Smooth muscle cell (in vitro differentiated cells): ENCODE results near the gene BSG. TPM values are rescaled to one million over a fixed set of nuclear protein-coding genes. Genes with fewer than 3 reads are reported as not detected.

Source experiments
- DNase-seq: peaks from one replicate; lab custom pipeline; 2025; ENCODE audit not compliant: unreplicated experiment; lab: John Stamatoyannopoulos, UW
- H2AFZ ChIP-seq: fragments of 200-600 bp; sonication (generic); 2 replicates; pipeline ENCODE4 v1.6.0; 2016; ENCODE audit warnings: antibody characterized with exemption, low read depth, mild to moderate bottlenecking
- H3F3A ChIP-seq: fragments of 200-600 bp; sonication (generic); 2 replicates; pipeline ENCODE4 v1.6.0; 2017; ENCODE audit warnings: antibody characterized with exemption, low read depth
- H3K27ac ChIP-seq: fragments of 200-600 bp; sonication (generic); 2 replicates; pipeline ENCODE4 v1.5.1; 2016; ENCODE audit warnings: low read depth, mild to moderate bottlenecking
- H3K27me3 ChIP-seq: fragments of 200-600 bp; sonication (generic); 2 replicates; pipeline ENCODE4 v1.6.1; 2016; ENCODE audit warnings: low read depth, mild to moderate bottlenecking
- H3K36me3 ChIP-seq: fragments of 200-600 bp; sonication (generic); 2 replicates; pipeline ENCODE4 v1.5.1; 2016; ENCODE audit warnings: low read depth
- H3K4me1 ChIP-seq: fragments of 200-600 bp; sonication (generic); 2 replicates; pipeline ENCODE4 v1.5.1; 2016; ENCODE audit warnings: low read depth
- H3K4me2 ChIP-seq: fragments of 200-600 bp; sonication (generic); 2 replicates; pipeline ENCODE4 v1.6.0; 2016; ENCODE audit warnings: mild to moderate bottlenecking
- H3K4me3 ChIP-seq: fragments of 200-600 bp; sonication (generic); 2 replicates; pipeline ENCODE4 v1.5.1; 2016; ENCODE audit warnings: mild to moderate bottlenecking
- H3K79me2 ChIP-seq: fragments of 200-600 bp; sonication (generic); 2 replicates; pipeline ENCODE4 v1.6.0; 2016; ENCODE audit warnings: low read depth, mild to moderate bottlenecking
- H3K9ac ChIP-seq: fragments of 200-600 bp; sonication (generic); 2 replicates; pipeline ENCODE4 v1.6.0; 2016; ENCODE audit warnings: low read depth
- H3K9me3 ChIP-seq: fragments of 200-600 bp; sonication (generic); replicated peaks from 2 replicates; pipeline ENCODE4 v1.5.1; 2016; ENCODE audit warnings: low read depth
- H4K20me1 ChIP-seq: fragments of 200-600 bp; sonication (generic); 2 replicates; pipeline ENCODE4 v1.6.0; 2016; ENCODE audit warnings: low read depth
- WGBS: methylation state at CpG from one replicate; pipeline ENCODE4 v1.1.7; 2016; ENCODE audit warnings: low lambda C conversion rate; 5-methylcytosine and 5-hydroxymethylcytosine counted together
- polyA plus RNA-seq: library from polyadenylated mRNA; unstranded; fragments of >200 nt; fragmentation: Nextera tagmentation; extraction: Ambion mirVana; gene quantifications from 2 replicates; pipeline ENCODE4 v1.2.1, GENCODE V29; 2016
- total RNA-seq: library from RNA; depleted of rRNA; stranded (reverse); fragments of >200 nt; gene quantifications from 2 replicates; pipeline ENCODE4 v1.2.3, GENCODE V29; 2014
- TF ChIP-seq, protein P1 (sequence below): fragments of 200-600 bp; sonication (generic); IDR thresholded peaks from 2 replicates; pipeline ENCODE4 v1.5.1; 2017; ENCODE audit warnings: borderline replicate concordance, mild to moderate bottlenecking, antibody characterized with exemption; ENCODE audit not compliant: insufficient read depth, poor library complexity, severe bottlenecking

BSG gene
- total and polyA plus RNA-seq, 2 experiments from 2014 or later, result 431 to 1,057 TPM

DNA sequence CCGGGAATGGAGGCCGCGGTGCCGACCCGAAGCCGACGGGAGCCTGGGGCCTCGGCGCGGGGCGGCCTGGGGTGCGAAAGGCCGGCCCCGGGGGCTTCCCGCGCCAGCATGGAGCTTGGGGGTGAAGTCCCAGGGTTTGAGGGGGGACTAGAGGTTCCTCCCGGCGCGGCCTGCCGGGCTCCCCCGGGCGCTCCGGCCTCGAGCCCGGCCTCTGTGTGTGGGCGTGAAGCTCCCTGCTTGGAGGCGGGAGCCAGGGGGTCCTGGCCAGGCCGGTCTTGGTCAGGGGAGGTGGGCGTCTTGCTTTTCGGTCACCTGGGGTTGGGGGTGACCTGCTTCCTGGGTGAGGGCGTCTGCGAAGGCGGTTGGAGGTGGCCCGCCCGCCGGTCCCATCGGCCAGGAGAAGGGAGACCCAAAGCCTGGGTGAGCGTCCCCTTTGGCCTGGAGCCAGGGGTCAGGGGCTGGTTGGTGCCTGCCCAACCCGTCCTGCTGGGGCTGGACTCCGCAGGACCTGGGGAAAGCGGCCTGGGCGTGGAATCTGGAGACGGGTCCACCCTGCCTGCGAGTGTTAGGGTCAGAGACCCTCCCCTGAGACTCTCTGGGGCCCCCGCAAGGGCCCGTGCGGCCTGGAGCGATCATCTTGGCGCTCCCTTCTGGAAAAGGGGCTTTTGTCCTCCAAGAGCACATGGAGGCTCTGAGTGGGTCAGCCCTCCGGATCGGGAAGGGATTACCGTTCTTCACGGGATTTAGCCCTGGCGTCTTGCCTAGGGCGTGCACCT, 535 bp downstream of the BSG start:
- no peaks in the 10 kb centered on the region for H3K9me3 ChIP-seq
- TF ChIP-seq, protein P1, sequence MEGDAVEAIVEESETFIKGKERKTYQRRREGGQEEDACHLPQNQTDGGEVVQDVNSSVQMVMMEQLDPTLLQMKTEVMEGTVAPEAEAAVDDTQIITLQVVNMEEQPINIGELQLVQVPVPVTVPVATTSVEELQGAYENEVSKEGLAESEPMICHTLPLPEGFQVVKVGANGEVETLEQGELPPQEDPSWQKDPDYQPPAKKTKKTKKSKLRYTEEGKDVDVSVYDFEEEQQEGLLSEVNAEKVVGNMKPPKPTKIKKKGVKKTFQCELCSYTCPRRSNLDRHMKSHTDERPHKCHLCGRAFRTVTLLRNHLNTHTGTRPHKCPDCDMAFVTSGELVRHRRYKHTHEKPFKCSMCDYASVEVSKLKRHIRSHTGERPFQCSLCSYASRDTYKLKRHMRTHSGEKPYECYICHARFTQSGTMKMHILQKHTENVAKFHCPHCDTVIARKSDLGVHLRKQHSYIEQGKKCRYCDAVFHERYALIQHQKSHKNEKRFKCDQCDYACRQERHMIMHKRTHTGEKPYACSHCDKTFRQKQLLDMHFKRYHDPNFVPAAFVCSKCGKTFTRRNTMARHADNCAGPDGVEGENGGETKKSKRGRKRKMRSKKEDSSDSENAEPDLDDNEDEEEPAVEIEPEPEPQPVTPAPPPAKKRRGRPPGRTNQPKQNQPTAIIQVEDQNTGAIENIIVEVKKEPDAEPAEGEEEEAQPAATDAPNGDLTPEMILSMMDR, result no peak
- H2AFZ ChIP-seq, result no peak overlapping the region
- peak overlapping the region; percentile 79 for H3K27ac ChIP-seq
- peaks cover 55% of the 10 kb centered on the region for H3K79me2 ChIP-seq
- peaks cover 51% of the 10 kb centered on the region for H4K20me1 ChIP-seq
- H3K27me3 ChIP-seq, result no peaks in the 10 kb centered on the region
- H3K4me1 ChIP-seq, result peaks cover 16% of the 10 kb centered on the region
- no peak for DNase-seq
- H3F3A ChIP-seq, result peaks cover 15% of the 10 kb centered on the region
- peak overlapping the region; percentile 97 for H3K4me2 ChIP-seq
- H3K9ac ChIP-seq, result peak overlapping the region; percentile 98
- peak overlapping the region; percentile 99 for H3K4me3 ChIP-seq
- under 1% methylated on average over 34 of the region's 55 CpGs for WGBS
- no peaks in the 10 kb centered on the region for H3K36me3 ChIP-seq

DNA sequence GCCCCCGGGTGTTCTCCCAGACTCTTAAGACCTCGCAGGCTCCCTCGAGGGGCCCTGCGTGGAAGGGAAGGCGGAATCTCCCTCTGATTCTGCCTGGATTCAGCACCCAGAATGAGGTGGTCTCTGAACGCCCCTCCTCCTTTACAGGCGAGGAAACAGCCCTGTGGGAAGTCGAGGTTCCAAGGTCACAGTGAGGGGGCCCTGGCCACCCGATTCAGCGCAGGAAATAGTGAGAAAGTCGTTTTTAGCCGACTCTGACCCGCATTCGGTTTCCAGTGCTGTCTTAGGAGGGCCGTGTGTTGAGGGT, 1.1 kb downstream of the BSG start:
- TF ChIP-seq, protein P1, result no peak
- peak overlapping the region; percentile 97 for H3K4me2 ChIP-seq
- H3K36me3 ChIP-seq, result no peaks in the 10 kb centered on the region
- peaks cover 15% of the 10 kb centered on the region for H3F3A ChIP-seq
- H4K20me1 ChIP-seq, result peaks cover 57% of the 10 kb centered on the region
- no peak overlapping the region for H2AFZ ChIP-seq
- 4% methylated on average over 15 of the region's 15 CpGs for WGBS
- H3K4me3 ChIP-seq, result peak overlapping the region; percentile 99
- H3K79me2 ChIP-seq, result peaks cover 60% of the 10 kb centered on the region
- peaks cover 16% of the 10 kb centered on the region for H3K4me1 ChIP-seq
- H3K27me3 ChIP-seq, result no peaks in the 10 kb centered on the region
- no peak for DNase-seq
- peak overlapping the region; percentile 98 for H3K9ac ChIP-seq
- H3K9me3 ChIP-seq, result no peaks in the 10 kb centered on the region
- peak overlapping the region; percentile 79 for H3K27ac ChIP-seq

DNA sequence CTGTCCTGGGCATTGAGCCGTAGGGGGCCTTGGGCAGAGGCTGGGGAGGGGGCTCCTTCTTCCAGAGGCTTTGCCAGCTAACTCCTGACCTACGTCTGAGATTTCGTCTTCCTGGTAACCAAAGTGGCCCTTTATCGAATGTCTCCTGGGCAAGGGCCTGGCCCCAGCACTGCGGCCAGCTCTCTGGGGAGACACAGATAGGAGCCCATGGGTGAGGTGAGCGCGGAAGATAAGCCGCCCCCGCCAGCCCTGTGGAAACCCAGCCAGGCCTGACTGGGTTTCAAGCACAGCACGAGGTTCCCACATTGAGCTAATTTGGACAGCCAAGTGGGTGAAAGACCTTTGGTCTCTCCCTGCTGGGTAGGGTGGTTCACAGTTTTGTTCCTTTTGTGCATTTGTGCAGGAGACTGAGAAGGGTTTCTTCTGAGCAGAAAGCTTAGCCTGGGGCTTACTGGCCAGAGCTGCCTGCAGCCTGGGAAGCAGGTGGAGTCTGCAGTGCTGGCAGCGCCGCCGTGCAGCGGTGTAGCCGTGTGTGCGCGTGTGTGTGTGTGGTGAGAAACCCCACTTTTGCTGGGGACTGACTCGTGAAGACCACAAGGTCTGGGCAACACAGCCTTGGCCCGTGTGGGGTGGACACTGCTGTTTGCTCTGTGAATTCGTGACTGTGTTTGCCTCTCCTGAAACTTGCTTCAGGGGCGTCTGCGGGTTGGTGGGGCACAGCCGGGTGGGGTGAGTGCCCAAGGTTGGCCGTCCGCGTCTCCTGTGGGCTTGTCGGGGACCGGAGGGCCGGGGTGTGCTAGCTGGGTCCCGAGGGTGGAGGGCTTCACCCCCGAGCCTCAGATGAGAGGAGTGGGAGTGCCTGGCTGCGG, 2.5 kb downstream of the BSG start:
- Histone ChIP-seq H4K20me1 (peaks cover 71% of the 10 kb centered on the region), H2AFZ (no peak overlapping the region), H3K27ac (no peak overlapping the region), H3K36me3 (no peaks in the 10 kb centered on the region), H3K79me2 (peaks cover 75% of the 10 kb centered on the region), H3K9ac (no peak overlapping the region), H3K4me3 (peak overlapping the region; percentile 99), H3K4me1 (peaks cover 16% of the 10 kb centered on the region), H3K27me3 (no peaks in the 10 kb centered on the region), H3F3A (peaks cover 15% of the 10 kb centered on the region), H3K9me3 (no peaks in the 10 kb centered on the region), H3K4me2 (peak overlapping the region; percentile 97)
- 45% methylated on average over 31 of the region's 32 CpGs for WGBS
- no peak for DNase-seq
- TF ChIP-seq, protein P1, result no peak
